GM21528 (cell line): ENCODE data around the gene EWSR1.

Experiments used
- ATAC-seq: cut with Tn5 transposase; IDR thresholded peaks from one replicate; pipeline ENCODE4 v1.9.1; 2021; ENCODE audit warnings: mild to moderate bottlenecking, moderate library complexity; ENCODE audit not compliant: unreplicated experiment, low FRiP score

The EWSR1 gene

DNA sequence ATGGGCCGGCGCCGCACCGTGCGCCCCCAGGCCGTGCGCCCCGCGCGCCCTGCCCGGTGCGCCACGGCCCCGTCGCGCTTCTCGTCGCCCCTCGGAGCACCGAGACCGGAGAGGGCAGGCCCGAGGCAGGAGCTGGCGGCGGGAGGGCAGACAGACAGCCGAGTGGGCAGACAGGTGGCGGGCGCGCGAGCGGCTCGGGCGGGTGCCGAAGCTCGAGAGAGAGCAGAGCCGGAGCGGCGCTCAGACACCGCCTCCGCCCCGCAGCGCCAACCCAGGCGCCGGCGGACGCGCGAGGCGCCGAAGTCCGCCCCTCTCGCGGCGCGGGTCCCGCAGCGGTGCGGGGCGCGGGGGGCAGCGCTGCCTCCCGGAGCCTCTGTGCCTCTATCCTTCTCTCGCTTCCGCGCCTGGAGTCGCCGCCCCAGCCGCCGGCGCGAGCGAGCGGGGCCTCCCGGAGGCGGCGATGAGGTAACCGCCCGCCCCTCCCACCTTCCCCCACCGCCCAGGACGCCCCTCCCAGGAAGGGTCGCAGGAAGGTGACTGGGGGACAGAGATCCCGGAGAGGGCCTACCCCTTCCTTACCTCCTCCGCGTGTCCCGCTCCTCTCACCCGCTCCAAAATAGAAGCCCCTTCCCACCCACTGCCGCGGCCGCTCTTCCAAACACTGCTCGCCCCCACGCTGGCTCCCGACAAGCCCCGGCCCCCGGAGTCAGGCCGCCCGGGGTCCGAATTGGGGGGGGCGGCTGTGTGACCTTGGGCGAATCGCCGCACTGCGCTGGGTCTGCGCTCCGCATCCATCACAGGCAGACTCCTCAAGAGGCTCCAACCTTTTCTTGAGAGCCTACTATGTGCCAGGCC lies 47.4 kb downstream of the EWSR1 start, which contains the start of gene RASL10A:
Gene RASL10A (minus strand): TSS at position 412 of the 855 bp plus-strand sequence. CDS start 451 bp downstream, outside the sequence.
- no peak for ATAC-seq

- no peak for ATAC-seq
Measured at GRCh38 chr22:29316141-29316828, 48.2 kb downstream of the EWSR1 start.

DNA sequence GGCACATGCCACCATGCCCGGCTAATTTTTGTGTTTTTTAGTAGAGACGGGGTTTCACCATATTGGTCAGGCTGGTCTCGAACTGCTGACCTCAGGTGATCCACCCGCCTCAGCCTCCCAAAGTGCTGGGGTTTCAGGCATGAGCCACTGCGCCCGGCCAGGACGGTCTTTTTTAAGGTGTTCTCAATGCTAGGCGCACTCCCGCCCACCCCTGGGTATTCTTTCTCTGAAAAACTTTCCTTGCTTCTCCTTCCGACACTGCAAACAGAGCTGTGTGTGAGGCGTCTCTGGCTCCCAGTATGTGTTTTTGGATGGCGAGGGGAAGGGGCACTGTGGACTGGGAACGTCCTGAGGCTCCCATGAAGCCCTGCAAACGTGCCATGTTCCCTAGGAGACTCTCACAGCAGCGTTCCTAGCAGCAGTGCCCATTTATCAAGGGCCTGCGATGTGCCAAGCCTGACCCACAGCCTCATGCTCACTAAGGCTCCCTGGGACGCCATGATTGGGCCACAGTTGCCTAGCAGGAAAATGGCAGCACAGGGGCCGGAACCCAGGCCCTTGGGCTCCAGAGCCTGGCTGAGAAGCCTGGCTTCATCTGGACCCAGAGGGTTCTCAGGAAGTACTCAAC lies 49.9 kb downstream of the EWSR1 start:
- no peak for ATAC-seq

GRCh38 chr22:29319072-29319471 lies 51.0 kb downstream of the EWSR1 start:
- no peak for ATAC-seq

- no peak for ATAC-seq
Measured at GRCh38 chr22:29320546-29320945, 52.5 kb downstream of the EWSR1 start.

DNA sequence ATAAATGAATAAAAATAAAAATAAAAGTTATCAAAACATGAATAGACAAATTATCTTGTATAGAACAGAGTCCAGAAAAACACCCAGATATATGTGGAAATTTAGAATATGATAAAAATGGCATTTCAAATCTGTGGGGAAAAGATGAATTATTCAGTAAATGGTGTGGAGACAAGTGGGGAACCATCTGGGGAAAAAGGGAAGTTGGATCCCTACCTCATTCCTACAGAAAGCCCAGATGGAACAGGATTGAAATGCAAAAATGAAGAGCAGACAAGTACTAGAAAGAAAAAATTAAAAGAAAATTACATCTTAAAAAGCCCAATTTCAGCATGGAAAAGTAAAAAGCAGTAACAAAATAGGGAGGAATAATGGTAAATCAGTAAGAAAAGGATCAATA lies 55.6 kb downstream of the EWSR1 start:
- no peak for ATAC-seq

DNA sequence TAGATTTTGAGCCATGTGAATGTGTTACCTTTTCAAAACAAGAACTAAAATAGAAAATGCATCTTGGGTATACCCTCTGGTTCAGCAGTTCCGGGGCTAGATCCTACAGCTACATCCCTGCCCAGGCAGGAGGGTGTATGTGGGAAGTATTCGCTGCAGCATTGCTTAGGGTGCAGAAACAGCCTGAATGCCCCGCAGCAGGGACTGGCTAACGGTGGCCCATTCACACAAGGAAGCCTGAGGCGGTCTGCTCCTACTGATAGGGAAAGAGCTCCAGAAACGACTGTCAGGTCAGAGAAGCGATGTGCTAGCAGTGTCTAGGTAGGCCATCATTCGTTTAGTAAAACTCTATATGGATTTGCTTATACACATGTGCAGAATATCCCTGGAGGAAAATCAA lies 57.3 kb downstream of the EWSR1 start:
- ATAC-seq = no peak

DNA sequence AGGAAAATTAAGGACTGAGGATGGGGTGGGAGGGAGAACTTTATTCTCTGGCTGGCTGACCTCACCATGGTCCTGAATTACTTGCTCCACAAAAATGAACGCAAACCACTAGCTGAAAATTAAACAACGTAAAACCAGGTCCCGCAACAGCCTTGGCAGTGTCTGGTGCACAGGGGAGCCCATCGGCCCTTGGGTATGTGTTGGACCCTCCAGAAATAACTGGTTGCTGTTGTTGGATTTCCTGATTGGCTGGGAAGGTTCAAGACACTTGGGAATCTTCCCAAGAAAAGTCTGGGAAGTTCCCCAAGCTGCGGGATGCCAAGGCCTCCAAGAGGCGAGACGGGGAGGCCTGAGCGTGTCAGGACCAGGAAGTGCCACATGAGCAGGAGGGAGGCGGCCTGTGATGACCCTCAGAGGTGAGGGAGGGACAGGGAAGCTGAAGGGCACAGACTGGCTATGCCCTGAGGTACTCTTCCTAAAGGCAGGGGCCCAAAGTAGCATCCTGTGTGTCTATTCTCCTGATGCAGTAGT lies 57.8 kb downstream of the EWSR1 start:
- ATAC-seq = no peak

- ATAC-seq = no peak
Measured at GRCh38 chr22:29326481-29326880, 58.4 kb downstream of the EWSR1 start.

- no peak for ATAC-seq
Measured at GRCh38 chr22:29327089-29327764, 59.2 kb downstream of the EWSR1 start.

- no peak for ATAC-seq
Measured at GRCh38 chr22:29328055-29328454, 60.0 kb downstream of the EWSR1 start.

GRCh38 chr22:29328566-29329500 lies 60.8 kb downstream of the EWSR1 start:
- no peak for ATAC-seq

- no peak for ATAC-seq
Measured at GRCh38 chr22:29329581-29329980, 61.5 kb downstream of the EWSR1 start.

- no peak for ATAC-seq
Measured at GRCh38 chr22:29330291-29330690, 62.2 kb downstream of the EWSR1 start.

GRCh38 chr22:29330753-29331152 lies 62.7 kb downstream of the EWSR1 start:
- ATAC-seq = no peak

DNA sequence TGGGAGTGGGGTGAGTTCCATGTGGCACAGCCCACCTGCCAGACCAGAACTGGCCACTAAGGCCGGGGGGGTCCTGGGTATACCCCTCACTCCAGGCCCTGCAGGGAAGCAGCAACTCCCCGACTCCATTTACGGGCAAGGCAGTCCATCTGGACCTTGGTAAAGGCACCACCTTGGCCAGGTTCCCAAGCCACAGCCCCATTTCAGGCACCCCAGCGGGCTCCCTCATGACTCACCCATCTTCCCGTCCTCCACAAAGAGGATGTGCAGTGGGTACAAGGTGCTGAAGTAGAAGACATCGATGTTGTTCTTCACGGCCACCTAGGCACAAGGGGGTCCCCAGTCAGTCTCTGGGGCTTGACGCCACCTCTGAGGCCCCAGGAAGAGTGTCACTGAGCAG lies 63.1 kb downstream of the EWSR1 start:
- ATAC-seq = no peak

GRCh38 chr22:29331658-29332300 lies 63.7 kb downstream of the EWSR1 start:
- no peak for ATAC-seq

- no peak for ATAC-seq
Measured at GRCh38 chr22:29332886-29333496, 64.9 kb downstream of the EWSR1 start.

GRCh38 chr22:29334148-29334547 lies 66.1 kb downstream of the EWSR1 start:
- ATAC-seq = no peak
